ENCODE results near the gene ADGRB3. TPM values are rescaled to one million over a fixed set of nuclear protein-coding genes. Genes with fewer than 3 reads are reported as not detected.
"Not testable (repeated sequence)": the region's sequence is repeated elsewhere in the genome, so short reads cannot be mapped to it uniquely, and the experiment has no call there.

The ADGRB3 gene
- total RNA-seq, 2 donors from 2014 or later, result not detected

- H3K4me1 Mint-ChIP-seq; H3K4me3 Mint-ChIP-seq; ATAC-seq; DNase-seq; H3K36me3 Mint-ChIP-seq (ENCODE audit: low read depth); H3K27me3 Mint-ChIP-seq; H3K27ac Mint-ChIP-seq; H3K9me3 ChIP-seq (ENCODE audit: control insufficient read depth, low read length, poor library complexity, severe bottlenecking): not testable (repeated sequence)
Observed at GRCh38 chr6:69288198-69288597, 653.1 kb downstream of the ADGRB3 start.

GRCh38 chr6:69289689-69290495, 654.8 kb downstream of the ADGRB3 start:
- ATAC-seq, result no peak
- no peaks in the 10 kb centered on the region for H3K36me3 Mint-ChIP-seq (ENCODE audit: low read depth)
- no peak for DNase-seq
- no peaks in the 10 kb centered on the region for H3K4me1 Mint-ChIP-seq
- H3K27me3 Mint-ChIP-seq, result no peaks in the 10 kb centered on the region
- no peak overlapping the region for H3K4me3 Mint-ChIP-seq
- H3K27ac Mint-ChIP-seq, result no peak overlapping the region
- no peaks in the 10 kb centered on the region for H3K9me3 ChIP-seq (ENCODE audit: control insufficient read depth, low read length, poor library complexity, severe bottlenecking)

DNA sequence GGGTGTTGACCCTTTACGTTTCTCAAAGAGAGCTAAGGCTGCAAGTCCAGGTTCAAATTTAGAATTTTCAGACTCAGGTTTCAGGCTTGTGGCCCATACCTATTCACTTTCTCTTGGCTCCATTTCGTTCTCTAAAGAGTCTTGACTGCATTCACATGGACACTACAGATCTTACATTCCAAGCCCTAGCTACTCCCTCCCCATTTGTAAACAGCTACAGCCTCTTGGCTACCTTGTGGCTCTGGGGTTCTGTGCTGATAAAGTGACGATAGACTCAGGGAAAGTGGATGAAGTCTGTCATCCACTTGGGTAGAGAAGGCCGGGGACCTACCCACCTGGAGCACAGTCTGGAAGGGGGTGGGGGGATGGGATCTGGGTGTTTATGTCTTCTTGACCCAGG, 658.4 kb downstream of the ADGRB3 start:
- H3K27ac Mint-ChIP-seq, result no peak overlapping the region
- no peak overlapping the region for H3K4me3 Mint-ChIP-seq
- H3K27me3 Mint-ChIP-seq, result no peaks in the 10 kb centered on the region
- H3K36me3 Mint-ChIP-seq (ENCODE audit: low read depth), result no peaks in the 10 kb centered on the region
- no peaks in the 10 kb centered on the region for H3K9me3 ChIP-seq (ENCODE audit: control insufficient read depth, low read length, poor library complexity, severe bottlenecking)
- no peak for ATAC-seq
- DNase-seq, result no peak
- no peaks in the 10 kb centered on the region for H3K4me1 Mint-ChIP-seq

GRCh38 chr6:69294407-69294806, 659.3 kb downstream of the ADGRB3 start:
- H3K4me1 Mint-ChIP-seq, result no peaks in the 10 kb centered on the region
- H3K9me3 ChIP-seq (ENCODE audit: control insufficient read depth, low read length, poor library complexity, severe bottlenecking), result no peaks in the 10 kb centered on the region

GRCh38 chr6:69294862-69295261, 659.8 kb downstream of the ADGRB3 start:
- no peaks in the 10 kb centered on the region for H3K36me3 Mint-ChIP-seq (ENCODE audit: low read depth)
- no peaks in the 10 kb centered on the region for H3K27me3 Mint-ChIP-seq
- no peak for ATAC-seq
- H3K27ac Mint-ChIP-seq, result no peak overlapping the region
- H3K9me3 ChIP-seq (ENCODE audit: control insufficient read depth, low read length, poor library complexity, severe bottlenecking), result no peaks in the 10 kb centered on the region
- no peaks in the 10 kb centered on the region for H3K4me1 Mint-ChIP-seq
- no peak for DNase-seq
- no peak overlapping the region for H3K4me3 Mint-ChIP-seq

More at GRCh38 chr6:69294407-69294806, 659.3 kb downstream of the ADGRB3 start:
- H3K36me3 Mint-ChIP-seq (ENCODE audit: low read depth), result no peaks in the 10 kb centered on the region
- no peak overlapping the region for H3K27ac Mint-ChIP-seq
- no peak for ATAC-seq
- H3K27me3 Mint-ChIP-seq, result no peaks in the 10 kb centered on the region
- DNase-seq, result no peak
- H3K4me3 Mint-ChIP-seq, result no peak overlapping the region

DNA sequence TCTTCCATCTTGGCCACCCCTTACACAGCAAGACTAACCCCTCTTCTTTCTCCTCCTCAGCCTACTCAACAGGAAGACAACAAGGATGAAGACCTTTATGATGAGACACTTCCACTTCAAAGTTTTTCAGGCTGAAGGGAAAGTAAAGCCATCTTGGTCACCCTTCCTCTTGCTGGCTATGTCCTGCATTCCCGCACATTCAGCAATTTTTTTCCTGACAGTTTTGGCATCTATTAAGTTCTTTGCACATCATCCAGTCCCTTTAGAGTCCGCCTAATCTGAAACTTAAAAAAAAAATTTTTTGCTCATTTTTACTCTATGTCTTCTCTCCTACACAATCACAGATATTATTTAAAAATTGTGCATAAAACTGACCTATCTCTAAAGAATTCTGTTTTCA, 668.3 kb downstream of the ADGRB3 start:
- ATAC-seq (no peak), DNase-seq (no peak)
- no peak overlapping the region for H3K27ac Mint-ChIP-seq
- peaks cover 3% of the 10 kb centered on the region for H3K36me3 Mint-ChIP-seq (ENCODE audit: low read depth)
- H3K27me3 Mint-ChIP-seq, result no peaks in the 10 kb centered on the region
- no peaks in the 10 kb centered on the region for H3K9me3 ChIP-seq (ENCODE audit: control insufficient read depth, low read length, poor library complexity, severe bottlenecking)
- no peak overlapping the region for H3K4me3 Mint-ChIP-seq
- no peaks in the 10 kb centered on the region for H3K4me1 Mint-ChIP-seq

DNA sequence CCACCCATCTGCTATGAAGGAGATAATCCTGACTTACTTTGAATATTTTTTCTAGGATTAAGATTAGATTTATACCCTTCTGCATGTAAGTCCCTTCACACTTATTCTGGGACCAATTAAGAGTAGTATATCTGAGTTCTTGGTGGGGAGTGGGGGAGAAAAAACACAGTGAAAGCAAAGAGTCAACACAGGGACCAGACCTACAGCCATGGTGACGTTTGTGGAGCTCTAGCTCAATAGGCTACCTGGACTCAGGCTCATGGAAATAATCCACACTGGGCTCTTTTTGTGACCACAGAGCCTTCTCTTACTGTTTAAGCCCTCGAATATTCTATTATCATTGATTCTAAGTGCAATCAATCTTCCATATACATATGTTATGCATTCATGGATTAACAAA, 670.4 kb downstream of the ADGRB3 start:
- no peaks in the 10 kb centered on the region for H3K27me3 Mint-ChIP-seq
- no peak for ATAC-seq
- no peak for DNase-seq
- H3K36me3 Mint-ChIP-seq (ENCODE audit: low read depth), result peaks cover 3% of the 10 kb centered on the region
- no peak overlapping the region for H3K27ac Mint-ChIP-seq
- no peaks in the 10 kb centered on the region for H3K9me3 ChIP-seq (ENCODE audit: control insufficient read depth, low read length, poor library complexity, severe bottlenecking)
- no peaks in the 10 kb centered on the region for H3K4me1 Mint-ChIP-seq
- no peak overlapping the region for H3K4me3 Mint-ChIP-seq

GRCh38 chr6:69308584-69308983, 673.5 kb downstream of the ADGRB3 start:
- Mint-ChIP-seq H3K4me1 (no peaks in the 10 kb centered on the region), H3K27me3 (no peaks in the 10 kb centered on the region), H3K4me3 (no peak overlapping the region), H3K36me3 (ENCODE audit: low read depth) (peaks cover 3% of the 10 kb centered on the region), H3K27ac (no peak overlapping the region)
- no peak for ATAC-seq
- H3K9me3 ChIP-seq (ENCODE audit: control insufficient read depth, low read length, poor library complexity, severe bottlenecking), result no peaks in the 10 kb centered on the region
- no peak for DNase-seq

GRCh38 chr6:69311888-69312287, 676.8 kb downstream of the ADGRB3 start:
- ATAC-seq (no peak), DNase-seq (no peak)
- Mint-ChIP-seq H3K4me3 (no peak overlapping the region), H3K4me1 (no peaks in the 10 kb centered on the region), H3K36me3 (ENCODE audit: low read depth) (peaks cover 3% of the 10 kb centered on the region), H3K27me3 (no peaks in the 10 kb centered on the region), H3K27ac (no peak overlapping the region)
- no peaks in the 10 kb centered on the region for H3K9me3 ChIP-seq (ENCODE audit: control insufficient read depth, low read length, poor library complexity, severe bottlenecking)

- no peak overlapping the region for H3K4me3 Mint-ChIP-seq
- H3K36me3 Mint-ChIP-seq (ENCODE audit: low read depth), result no peaks in the 10 kb centered on the region
- no peaks in the 10 kb centered on the region for H3K27me3 Mint-ChIP-seq
- no peak overlapping the region for H3K27ac Mint-ChIP-seq
- no peaks in the 10 kb centered on the region for H3K9me3 ChIP-seq (ENCODE audit: control insufficient read depth, low read length, poor library complexity, severe bottlenecking)
- H3K4me1 Mint-ChIP-seq, result no peaks in the 10 kb centered on the region
- DNase-seq (no peak), ATAC-seq (no peak)
Observed at GRCh38 chr6:69314001-69314400, 678.9 kb downstream of the ADGRB3 start.

DNA sequence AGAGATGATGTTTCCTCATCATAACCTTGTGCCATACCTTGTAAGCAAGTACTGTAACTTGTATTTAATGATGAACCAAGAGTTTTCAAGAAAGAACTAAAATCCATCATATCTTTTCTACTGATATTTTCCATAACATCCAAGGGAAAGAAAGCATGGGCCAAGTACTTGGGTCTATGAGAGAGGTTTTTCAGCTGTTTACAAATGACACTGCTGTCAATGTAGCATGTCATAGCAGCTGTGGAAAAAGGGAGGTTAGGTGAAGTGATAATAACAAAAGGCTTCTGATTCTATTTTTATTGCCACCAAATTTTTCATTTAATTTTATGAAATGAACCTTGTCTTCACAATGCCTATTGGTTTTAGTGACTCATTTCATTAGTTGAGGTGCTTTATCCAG, 679.4 kb downstream of the ADGRB3 start:
- Mint-ChIP-seq H3K36me3 (ENCODE audit: low read depth) (no peaks in the 10 kb centered on the region), H3K27ac (no peak overlapping the region), H3K27me3 (no peaks in the 10 kb centered on the region), H3K4me1 (no peaks in the 10 kb centered on the region), H3K4me3 (no peak overlapping the region)
- ATAC-seq, result no peak
- H3K9me3 ChIP-seq (ENCODE audit: control insufficient read depth, low read length, poor library complexity, severe bottlenecking), result no peaks in the 10 kb centered on the region
- no peak for DNase-seq

DNA sequence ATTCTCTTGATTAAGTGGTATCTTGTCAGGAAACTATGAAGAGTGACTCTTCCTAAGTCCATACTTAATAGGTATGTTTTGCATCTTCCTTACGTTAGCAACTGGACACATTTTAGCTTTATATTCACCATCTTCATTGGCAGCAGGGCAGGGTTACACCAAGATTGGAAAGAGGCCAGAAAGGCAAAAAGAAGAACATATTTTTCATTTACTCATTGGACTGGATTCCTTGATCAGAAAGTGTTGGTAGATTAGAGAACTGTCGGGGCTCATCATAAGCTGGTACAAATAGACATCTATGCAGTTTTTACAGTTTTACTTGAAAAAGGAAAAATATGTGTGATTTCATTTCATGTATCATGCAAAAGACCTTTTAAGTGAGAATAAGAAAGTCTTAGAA, 696.8 kb downstream of the ADGRB3 start:
- no peak for ATAC-seq
- no peak overlapping the region for H3K27ac Mint-ChIP-seq
- no peak for DNase-seq
- no peaks in the 10 kb centered on the region for H3K9me3 ChIP-seq (ENCODE audit: control insufficient read depth, low read length, poor library complexity, severe bottlenecking)
- H3K27me3 Mint-ChIP-seq, result no peaks in the 10 kb centered on the region
- H3K4me3 Mint-ChIP-seq, result no peak overlapping the region
- no peaks in the 10 kb centered on the region for H3K36me3 Mint-ChIP-seq (ENCODE audit: low read depth)
- H3K4me1 Mint-ChIP-seq, result no peaks in the 10 kb centered on the region

DNA sequence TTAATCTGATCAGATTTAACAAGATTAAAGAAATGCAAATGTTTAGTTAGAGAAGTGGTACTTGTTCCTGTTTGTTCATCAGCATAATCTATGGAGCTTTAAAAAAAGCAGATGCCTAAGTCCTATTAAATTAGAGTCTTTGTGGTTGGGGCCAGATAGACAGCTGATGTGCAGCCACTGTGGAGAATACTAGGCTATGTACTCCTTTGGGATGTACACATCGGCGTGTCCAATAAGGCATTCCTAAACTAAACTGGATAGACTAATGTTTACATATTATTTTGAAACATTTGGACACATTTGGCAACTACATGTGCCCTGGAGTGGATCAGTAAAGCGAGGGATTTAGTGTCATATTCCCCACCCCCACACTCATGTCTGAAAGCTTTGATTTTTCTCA, 702.2 kb downstream of the ADGRB3 start:
- Mint-ChIP-seq H3K27ac (no peak overlapping the region), H3K27me3 (no peaks in the 10 kb centered on the region), H3K36me3 (ENCODE audit: low read depth) (no peaks in the 10 kb centered on the region), H3K4me3 (no peak overlapping the region), H3K4me1 (no peaks in the 10 kb centered on the region)
- no peaks in the 10 kb centered on the region for H3K9me3 ChIP-seq (ENCODE audit: control insufficient read depth, low read length, poor library complexity, severe bottlenecking)
- no peak for ATAC-seq
- no peak for DNase-seq

DNA sequence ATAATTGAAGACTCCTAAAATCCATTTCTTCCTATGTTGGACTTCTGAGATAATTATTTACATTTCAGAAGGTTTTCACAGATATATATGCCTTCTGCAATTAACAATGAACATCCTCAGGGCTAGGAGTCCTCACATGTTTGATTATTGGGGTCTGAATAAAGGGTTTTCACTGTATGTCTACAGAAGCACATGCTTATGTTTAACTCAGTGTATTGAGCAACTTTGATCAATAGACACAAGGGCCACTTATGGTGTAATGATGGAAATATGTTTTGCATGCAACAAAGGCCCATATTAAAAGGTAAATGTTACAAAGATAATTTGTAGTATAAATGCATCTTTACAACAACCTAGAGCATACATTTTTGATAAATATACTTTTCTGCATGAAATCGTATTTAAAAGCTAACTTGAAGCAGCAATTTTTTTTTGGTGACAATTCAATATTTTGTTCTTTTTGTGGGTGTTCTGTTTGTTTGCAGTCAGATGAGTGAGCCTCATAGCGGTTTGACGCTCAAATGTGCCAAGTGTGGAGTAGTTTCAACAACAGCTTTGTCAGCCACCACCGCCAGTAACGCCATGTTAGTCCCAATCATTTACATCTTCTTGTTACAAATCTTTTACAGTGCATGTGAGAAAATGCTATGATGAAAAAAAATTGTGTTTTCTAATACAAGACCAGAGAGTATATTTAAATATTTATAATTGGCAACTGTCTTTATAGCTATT, 703.5 kb downstream of the ADGRB3 start:
- H3K4me3 Mint-ChIP-seq, result no peak overlapping the region
- H3K9me3 ChIP-seq (ENCODE audit: control insufficient read depth, low read length, poor library complexity, severe bottlenecking), result no peaks in the 10 kb centered on the region
- H3K27ac Mint-ChIP-seq, result no peak overlapping the region
- DNase-seq, result no peak
- H3K4me1 Mint-ChIP-seq, result no peaks in the 10 kb centered on the region
- H3K27me3 Mint-ChIP-seq, result no peaks in the 10 kb centered on the region
- no peak for ATAC-seq
- no peaks in the 10 kb centered on the region for H3K36me3 Mint-ChIP-seq (ENCODE audit: low read depth)
